ENCODE measurements around the gene ROPN1B.

ROPN1B gene

GRCh38 chr3:126030455-126030854, 61.5 kb downstream of the ROPN1B start:
- no peak for DNase-seq (ENCODE audit: low spot score)

DNA sequence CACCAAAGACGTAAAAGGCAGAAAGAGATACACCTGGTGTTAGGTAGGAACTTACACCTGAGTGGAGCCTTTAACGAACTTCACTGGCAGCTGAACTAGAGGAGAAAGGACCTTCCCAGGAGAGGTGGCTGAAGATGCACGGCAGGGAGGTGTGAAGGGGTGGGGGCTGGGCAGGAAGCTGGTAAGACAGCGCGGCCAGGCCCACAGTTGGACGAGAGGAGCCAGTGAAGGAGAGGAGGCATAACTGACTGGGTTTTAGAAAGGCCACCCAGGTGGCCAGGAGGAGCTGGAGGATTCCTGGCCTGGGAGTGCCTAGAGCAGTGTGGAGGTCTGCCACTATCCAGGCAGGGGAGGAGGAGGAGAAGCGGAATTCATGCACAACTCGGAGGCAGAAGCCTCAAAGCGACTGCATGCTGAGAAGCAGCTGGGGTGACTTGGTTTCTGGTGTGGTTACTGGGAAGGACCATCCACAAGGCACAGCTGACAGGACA, 63.0 kb downstream of the ROPN1B start:
- no peak for DNase-seq (ENCODE audit: low spot score)
